VCaP (cell line): Measurements from ENCODE around the gene TMEM273.

Experiments used
- H3K27ac ChIP-seq: fragments of 450-650 bp; 2 replicates; pipeline ENCODE4 v1.5.1; 2017
- TF ChIP-seq, protein P1 (sequence below): fragments of 450-650 bp; conservative IDR thresholded peaks from 2 replicates; pipeline ENCODE4 v1.5.1; 2017; ENCODE audit warnings: mild to moderate bottlenecking, moderate library complexity

The TMEM273 gene

DNA sequence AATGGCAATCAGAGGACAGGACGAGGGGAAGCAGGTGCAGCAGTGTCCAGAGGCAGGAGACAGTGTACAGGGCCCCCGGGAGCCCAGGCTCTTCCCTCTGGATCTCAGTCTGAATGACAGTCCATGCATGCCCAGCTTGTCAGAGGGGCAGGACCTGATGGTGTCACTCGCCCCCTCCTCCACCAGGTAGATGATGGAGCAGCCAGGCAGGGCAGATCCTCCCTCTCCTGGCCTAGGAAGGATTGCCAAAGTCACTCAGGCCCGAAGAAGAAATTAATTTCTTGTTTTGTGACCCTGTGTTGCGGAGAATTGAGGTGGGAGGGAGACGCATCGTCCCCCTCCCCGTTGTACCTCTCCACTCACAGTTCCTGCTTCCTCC, 76.9 kb downstream of the TMEM273 start:
- TF ChIP-seq, protein P1, sequence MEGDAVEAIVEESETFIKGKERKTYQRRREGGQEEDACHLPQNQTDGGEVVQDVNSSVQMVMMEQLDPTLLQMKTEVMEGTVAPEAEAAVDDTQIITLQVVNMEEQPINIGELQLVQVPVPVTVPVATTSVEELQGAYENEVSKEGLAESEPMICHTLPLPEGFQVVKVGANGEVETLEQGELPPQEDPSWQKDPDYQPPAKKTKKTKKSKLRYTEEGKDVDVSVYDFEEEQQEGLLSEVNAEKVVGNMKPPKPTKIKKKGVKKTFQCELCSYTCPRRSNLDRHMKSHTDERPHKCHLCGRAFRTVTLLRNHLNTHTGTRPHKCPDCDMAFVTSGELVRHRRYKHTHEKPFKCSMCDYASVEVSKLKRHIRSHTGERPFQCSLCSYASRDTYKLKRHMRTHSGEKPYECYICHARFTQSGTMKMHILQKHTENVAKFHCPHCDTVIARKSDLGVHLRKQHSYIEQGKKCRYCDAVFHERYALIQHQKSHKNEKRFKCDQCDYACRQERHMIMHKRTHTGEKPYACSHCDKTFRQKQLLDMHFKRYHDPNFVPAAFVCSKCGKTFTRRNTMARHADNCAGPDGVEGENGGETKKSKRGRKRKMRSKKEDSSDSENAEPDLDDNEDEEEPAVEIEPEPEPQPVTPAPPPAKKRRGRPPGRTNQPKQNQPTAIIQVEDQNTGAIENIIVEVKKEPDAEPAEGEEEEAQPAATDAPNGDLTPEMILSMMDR: no peak
- no peak overlapping the region for H3K27ac ChIP-seq

DNA sequence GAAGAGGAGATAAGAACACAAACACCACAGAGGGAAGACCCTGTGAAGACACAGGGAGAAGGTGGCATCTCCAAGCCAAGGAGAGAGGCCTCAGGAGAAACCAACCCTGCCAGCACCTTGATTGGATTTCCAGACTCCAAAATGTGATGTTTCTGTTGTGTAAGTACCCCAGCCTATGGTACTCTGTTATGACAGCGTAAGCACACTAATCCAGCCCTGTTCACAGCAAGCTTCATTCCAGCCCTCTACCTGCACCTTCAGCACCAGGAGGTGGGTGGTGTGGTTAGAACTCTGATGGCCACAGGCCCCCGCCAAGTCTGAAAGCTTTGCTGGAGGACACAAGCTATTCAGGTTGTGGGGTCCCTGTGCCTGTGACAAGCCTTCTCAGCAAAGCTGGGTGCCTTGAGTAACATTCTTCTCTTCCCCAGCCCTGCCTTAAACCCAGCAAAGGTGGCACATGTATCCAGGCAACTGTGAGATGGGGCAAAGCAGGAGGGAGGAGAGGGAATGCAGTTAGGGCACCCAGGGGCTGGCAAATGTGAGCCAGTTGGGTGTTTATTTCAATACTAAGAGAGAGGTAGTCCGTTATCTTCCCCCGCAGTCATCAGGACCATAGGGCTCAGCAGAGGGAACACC, 77.4 kb downstream of the TMEM273 start:
- no peak overlapping the region for H3K27ac ChIP-seq
- TF ChIP-seq, protein P1: no peak

DNA sequence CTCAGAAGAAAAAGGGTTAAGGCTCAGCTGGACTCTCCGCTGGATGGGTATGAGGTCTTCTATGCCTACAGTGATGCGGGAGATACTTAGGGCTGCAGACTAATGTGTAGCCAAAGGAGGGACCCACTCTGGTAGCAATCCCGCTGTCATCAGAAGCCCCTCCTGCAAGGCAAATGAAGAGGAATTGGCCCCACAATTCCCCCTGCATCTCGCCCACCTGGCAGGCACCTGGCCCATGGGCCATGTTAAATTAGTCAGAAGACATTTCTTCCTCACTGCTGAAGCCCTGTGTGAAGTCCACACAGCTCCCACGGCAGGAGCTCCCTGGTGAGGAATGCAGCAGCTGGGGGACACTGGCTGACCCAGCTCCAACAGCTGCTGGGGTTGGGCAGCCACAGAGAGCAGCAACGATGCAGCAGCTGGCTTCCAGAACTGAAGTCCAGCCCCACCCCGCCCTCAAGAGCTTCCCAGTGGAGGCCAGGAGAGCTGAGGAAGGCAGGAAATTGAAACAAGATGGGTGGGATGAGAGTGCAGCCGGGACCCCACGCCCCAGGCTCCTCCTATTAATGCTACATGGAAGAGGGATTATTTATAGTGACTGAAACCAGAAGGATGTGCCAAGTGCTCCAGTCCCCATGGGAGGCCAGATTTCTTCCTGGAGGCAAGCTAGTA, 78.4 kb downstream of the TMEM273 start:
- H3K27ac ChIP-seq: no peak overlapping the region
- TF ChIP-seq, protein P1: no peak

DNA sequence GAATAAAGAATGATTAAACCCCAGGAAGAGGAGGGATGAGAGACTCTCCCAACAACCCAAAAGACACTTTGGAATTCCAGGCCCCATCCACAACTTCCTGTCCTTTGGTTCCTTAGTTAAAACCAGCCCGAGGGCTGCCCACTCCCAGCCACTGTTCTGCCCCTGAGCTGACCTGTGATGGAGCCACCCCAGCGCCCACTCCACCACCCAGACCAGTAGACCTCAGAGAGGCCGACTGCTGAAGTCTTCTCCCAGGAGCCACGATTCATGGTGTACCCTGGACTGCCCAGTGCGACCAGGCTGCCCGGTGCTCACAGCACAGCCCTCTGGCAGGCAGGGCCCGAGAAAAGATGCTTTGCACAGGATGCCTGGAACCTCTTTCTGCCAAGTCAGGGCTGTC, 79.5 kb downstream of the TMEM273 start:
- TF ChIP-seq, protein P1: no peak
- no peak overlapping the region for H3K27ac ChIP-seq

DNA sequence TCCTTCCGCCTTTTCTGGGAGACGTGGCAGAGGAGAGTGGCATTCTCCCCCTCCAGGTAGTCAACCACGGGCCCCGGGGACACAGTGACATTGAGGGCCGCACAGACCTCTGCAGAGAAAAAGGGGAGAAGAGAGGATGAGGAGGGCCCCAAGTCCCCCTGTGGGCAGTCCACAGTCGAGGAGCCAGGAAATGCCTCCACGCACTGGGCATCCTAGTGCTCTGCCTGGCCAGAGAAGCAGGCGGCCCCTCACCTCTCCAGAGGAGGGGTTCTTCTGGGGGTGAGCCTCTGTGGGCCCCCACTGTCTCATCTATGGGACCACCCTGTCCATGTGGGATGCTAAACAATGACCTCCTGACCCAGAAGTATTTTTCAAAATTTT, 80.3 kb downstream of the TMEM273 start:
- no peak overlapping the region for H3K27ac ChIP-seq
- TF ChIP-seq, protein P1: no peak

DNA sequence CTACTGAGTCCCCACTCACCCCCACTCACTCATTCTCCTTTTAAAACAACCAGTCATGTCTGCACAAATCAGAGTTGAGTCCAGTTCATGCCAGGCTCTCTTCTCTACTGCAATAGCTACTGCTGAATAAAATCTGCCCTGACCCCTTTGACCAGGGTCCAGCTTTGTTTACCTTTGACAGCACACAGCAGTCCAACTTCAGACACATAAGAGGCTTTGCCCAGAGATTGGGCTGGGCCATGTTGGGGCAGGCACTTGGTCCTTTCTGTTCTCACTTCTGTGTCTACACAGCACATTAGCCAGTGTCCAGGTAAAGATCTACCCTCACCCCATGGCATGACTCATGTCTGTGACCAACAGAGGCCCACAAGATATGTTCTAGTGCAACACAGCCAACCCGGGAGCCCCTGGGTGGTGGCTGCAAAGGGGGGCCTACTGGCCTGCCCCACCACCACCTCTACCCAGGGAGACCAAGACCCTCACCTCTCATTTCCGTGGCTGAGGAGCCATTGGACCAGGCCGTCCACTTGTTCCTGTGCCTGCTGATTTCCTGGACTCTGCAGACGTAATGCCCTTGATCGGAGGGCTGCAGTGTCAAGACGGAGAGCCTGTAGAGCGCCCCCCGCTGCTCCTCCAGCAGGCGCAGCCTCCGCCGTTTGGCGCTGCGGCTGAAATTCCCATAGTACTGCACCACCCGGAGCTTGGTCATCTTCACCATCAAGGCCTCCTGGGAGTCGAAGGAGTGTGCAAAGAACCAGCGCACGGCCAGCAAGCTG, 80.9 kb downstream of the TMEM273 start:
- peak overlapping the region; percentile 43 for H3K27ac ChIP-seq
- TF ChIP-seq, protein P1: no peak

DNA sequence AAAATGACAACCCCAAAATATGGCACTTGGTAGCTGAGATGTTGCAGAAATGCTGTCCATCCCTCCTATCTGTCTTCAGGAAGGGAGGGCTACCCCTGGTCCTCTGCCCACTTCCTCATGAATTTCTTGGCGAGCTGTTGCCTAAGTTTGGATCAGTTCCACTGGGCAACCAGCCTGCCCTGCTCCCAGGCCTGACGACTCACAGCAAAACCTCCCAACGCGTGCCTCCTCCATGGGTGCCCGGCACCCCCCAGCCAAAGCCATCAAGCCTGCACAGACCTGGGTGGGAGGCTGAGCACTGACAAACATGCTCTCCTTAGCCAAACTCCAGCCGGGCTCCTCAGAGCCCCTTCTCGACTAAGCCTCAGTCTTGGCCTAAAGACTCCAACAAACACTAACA, 81.7 kb downstream of the TMEM273 start:
- TF ChIP-seq, protein P1: no peak
- peak overlapping the region; percentile 43 for H3K27ac ChIP-seq
